Ishikawa (cell line): ENCODE results near the gene PROZ.

Source experiments
- CEBPB ChIP-seq: IDR thresholded peaks from 2 replicates; pipeline ENCODE4 v1.6.1; 2012
- CREB1 ChIP-seq: IDR thresholded peaks from 2 replicates; pipeline ENCODE4 v1.6.1; 2012; ENCODE audit warnings: low read depth
- EGR1 ChIP-seq: IDR thresholded peaks from 2 replicates; pipeline ENCODE4 v1.6.1; 2012
- EP300 ChIP-seq: IDR thresholded peaks from 2 replicates; pipeline ENCODE4 v1.6.1; 2012; ENCODE audit warnings: borderline replicate concordance
- FOXM1 ChIP-seq: IDR thresholded peaks from 2 replicates; pipeline ENCODE4 v1.6.1; 2012; ENCODE audit warnings: low read depth, borderline replicate concordance
- MAX ChIP-seq: IDR thresholded peaks from 2 replicates; pipeline ENCODE4 v1.6.1; 2012
- NFIC ChIP-seq: IDR thresholded peaks from 2 replicates; pipeline ENCODE4 v1.6.1; 2012
- RAD21 ChIP-seq: IDR thresholded peaks from 2 replicates; pipeline ENCODE4 v1.6.1; 2012; ENCODE audit warnings: low read depth
- REST ChIP-seq: IDR thresholded peaks from 2 replicates; pipeline ENCODE4 v1.6.1; 2012; ENCODE audit warnings: low read depth, mild to moderate bottlenecking
- TAF1 ChIP-seq: IDR thresholded peaks from 2 replicates; pipeline ENCODE4 v1.6.1; 2012; ENCODE audit warnings: low read depth, mild to moderate bottlenecking
- TCF12 ChIP-seq: IDR thresholded peaks from 2 replicates; pipeline ENCODE4 v1.6.1; 2012; ENCODE audit warnings: low read depth
- TEAD4 ChIP-seq: IDR thresholded peaks from 2 replicates; pipeline ENCODE4 v1.6.1; 2012
- USF1 ChIP-seq: IDR thresholded peaks from 2 replicates; pipeline ENCODE4 v1.6.1; 2012
- YY1 ChIP-seq: IDR thresholded peaks from 2 replicates; pipeline ENCODE4 v1.6.1; 2012; ENCODE audit warnings: low read depth
- ZBTB7A ChIP-seq: IDR thresholded peaks from 2 replicates; pipeline ENCODE4 v1.6.1; 2012; ENCODE audit warnings: low read depth

Gene PROZ

GRCh38 chr13:113171250-113172125 is 13.0 kb downstream of the PROZ start:
- no peak for TF ChIP-seq NFIC
- no peak for TF ChIP-seq TEAD4
- no peak for TF ChIP-seq EP300
- TF ChIP-seq TAF1: no peak
- TF ChIP-seq CREB1: no peak
- TF ChIP-seq CEBPB: no peak
- TF ChIP-seq ZBTB7A: no peak
- TF ChIP-seq USF1: no peak
- no peak for TF ChIP-seq FOXM1
- TF ChIP-seq TCF12: no peak
- no peak for TF ChIP-seq YY1
- TF ChIP-seq RAD21: no peak
- TF ChIP-seq REST: no peak
- no peak for TF ChIP-seq EGR1
- no peak for TF ChIP-seq MAX

- TF ChIP-seq FOXM1: no peak
- no peak for TF ChIP-seq CEBPB
- no peak for TF ChIP-seq USF1
- no peak for TF ChIP-seq CREB1
- no peak for TF ChIP-seq TEAD4
- TF ChIP-seq YY1: no peak
Observed at GRCh38 chr13:113172419-113172926, 14.0 kb downstream of the PROZ start.

- no peak for TF ChIP-seq RAD21
Observed at GRCh38 chr13:113176280-113176679, 17.8 kb downstream of the PROZ start.

- TF ChIP-seq TCF12 (no peak), USF1 (no peak), EGR1 (no peak), MAX (no peak), YY1 (no peak), RAD21 (no peak), ZBTB7A (no peak), REST (no peak), EP300 (no peak), TAF1 (no peak), TEAD4 (no peak), CREB1 (no peak), CEBPB (no peak), NFIC (no peak), FOXM1 (no peak)
Observed at GRCh38 chr13:113176822-113177221, 18.4 kb downstream of the PROZ start.

GRCh38 chr13:113178070-113178895 is 19.8 kb downstream of the PROZ start:
- TF ChIP-seq MAX: no peak
- no peak for TF ChIP-seq CREB1
- no peak for TF ChIP-seq YY1
- no peak for TF ChIP-seq TAF1
- TF ChIP-seq FOXM1: no peak
- no peak for TF ChIP-seq EGR1
- no peak for TF ChIP-seq CEBPB
- no peak for TF ChIP-seq NFIC
- TF ChIP-seq EP300: no peak
- no peak for TF ChIP-seq RAD21
- no peak for TF ChIP-seq ZBTB7A
- TF ChIP-seq TEAD4: no peak
